NK-92 (cell line): Measurements from ENCODE around the gene EED.
A peak's percentile ranks its signal among the peaks of the same experiment; 100 is the strongest.
"Not testable (repeated sequence)": the region's sequence is repeated elsewhere in the genome, so short reads cannot be mapped to it uniquely, and the experiment has no call there.

Experiments used
- DNase-seq: peaks from one replicate; lab custom pipeline; 2025; ENCODE audit not compliant: unreplicated experiment; lab: John Stamatoyannopoulos, UW

EED gene

GRCh38 chr11:86289508-86290280 is 45.1 kb downstream of the EED start:
- not testable (repeated sequence) for DNase-seq

- DNase-seq = no peak
Observed at GRCh38 chr11:86291466-86292262, 47.1 kb downstream of the EED start.

- no peak for DNase-seq
Observed at GRCh38 chr11:86292912-86293616, 48.5 kb downstream of the EED start.

GRCh38 chr11:86294026-86294425 is 49.5 kb downstream of the EED start:
- DNase-seq = no peak

- DNase-seq = no peak
Observed at GRCh38 chr11:86301742-86302091, 57.2 kb downstream of the EED start.

- peak; percentile 54 for DNase-seq
Observed at GRCh38 chr11:86302092-86302793, 57.7 kb downstream of the EED start, which contains the start of gene HIKESHI. Gene HIKESHI (plus strand): TSS chr11:86302240. CDS start chr11:86302449, 209 bp downstream.

GRCh38 chr11:86303257-86303656 is 58.7 kb downstream of the EED start:
- DNase-seq = no peak

GRCh38 chr11:86308710-86309109 is 64.2 kb downstream of the EED start:
- DNase-seq = not testable (repeated sequence)

GRCh38 chr11:86313793-86314192 is 69.2 kb downstream of the EED start:
- DNase-seq = no peak

GRCh38 chr11:86314636-86315035 is 70.1 kb downstream of the EED start:
- DNase-seq = no peak
